HEK293T (cell line): ENCODE data around the gene KIRREL1.

Experiments used
- CTCF ChIA-PET: fragments of 350-600 bp; formaldehyde crosslinking; extraction: SDS; loops from one replicate; lab custom pipeline; 2021; ENCODE audit warnings: antibody characterized with exemption, inconsistent platforms; lab: Yijun Ruan, JAX
- POLR2A ChIA-PET: fragments of 350-600 bp; formaldehyde crosslinking; extraction: SDS; loops from one replicate; lab custom pipeline; 2020; ENCODE audit warnings: antibody characterized with exemption, inconsistent platforms; lab: Yijun Ruan, JAX
- DNase-seq: peaks from one replicate; pipeline ENCODE4 v3.0.0; 2012; ENCODE audit warnings: mixed read lengths; ENCODE audit errors: extremely low spot score
- ARNT ChIP-seq: fragments of 450-650 bp; IDR thresholded peaks from 2 replicates; pipeline ENCODE4 v1.6.1; 2017; ENCODE audit warnings: mild to moderate bottlenecking
- BHLHE40 ChIP-seq: fragments of 450-650 bp; IDR thresholded peaks from 2 replicates; pipeline ENCODE4 v1.6.1; 2016; ENCODE audit warnings: mild to moderate bottlenecking, moderate library complexity, borderline replicate concordance
- CTBP1 ChIP-seq: fragments of 450-650 bp; IDR thresholded peaks from 2 replicates; pipeline ENCODE4 v1.6.1; 2016; ENCODE audit warnings: borderline replicate concordance
- ELF4 ChIP-seq: fragments of 450-650 bp; IDR thresholded peaks from 2 replicates; pipeline ENCODE4 v1.6.1; 2017; ENCODE audit warnings: antibody characterized with exemption
- FOXA1 ChIP-seq: fragments of 450-650 bp; IDR thresholded peaks from 2 replicates; pipeline ENCODE4 v1.6.1; 2016; ENCODE audit warnings: mild to moderate bottlenecking
- FOXK2 ChIP-seq: fragments of 450-650 bp; IDR thresholded peaks from 2 replicates; pipeline ENCODE4 v1.6.1; 2016; ENCODE audit warnings: mild to moderate bottlenecking
- FOXM1 ChIP-seq: fragments of 450-650 bp; IDR thresholded peaks from 2 replicates; pipeline ENCODE4 v1.6.1; 2017; ENCODE audit warnings: mild to moderate bottlenecking, borderline replicate concordance
- HDGF ChIP-seq: fragments of 450-650 bp; IDR thresholded peaks from 2 replicates; pipeline ENCODE4 v1.6.1; 2017; ENCODE audit warnings: antibody characterized with exemption, borderline replicate concordance
- L3MBTL2 ChIP-seq: fragments of 450-650 bp; conservative IDR thresholded peaks from 2 replicates; pipeline ENCODE4 v1.6.1; 2016; ENCODE audit warnings: mild to moderate bottlenecking
- LEF1 ChIP-seq: fragments of 450-650 bp; IDR thresholded peaks from 2 replicates; pipeline ENCODE4 v1.6.1; 2017; ENCODE audit warnings: mild to moderate bottlenecking, borderline replicate concordance
- NFRKB ChIP-seq: fragments of 450-650 bp; IDR thresholded peaks from 2 replicates; pipeline ENCODE4 v1.6.1; 2016; ENCODE audit warnings: mild to moderate bottlenecking, moderate library complexity
- PKNOX1 ChIP-seq: fragments of 450-650 bp; IDR thresholded peaks from 2 replicates; pipeline ENCODE4 v1.6.1; 2016
- SP1 ChIP-seq: fragments of 450-650 bp; IDR thresholded peaks from 2 replicates; pipeline ENCODE4 v1.6.1; 2017
- SUZ12 ChIP-seq: fragments of 450-650 bp; IDR thresholded peaks from 2 replicates; pipeline ENCODE4 v1.6.1; 2016; ENCODE audit warnings: mild to moderate bottlenecking
- TARDBP ChIP-seq: fragments of 450-650 bp; IDR thresholded peaks from 2 replicates; pipeline ENCODE4 v1.6.1; 2016
- ZNF384 ChIP-seq: fragments of 450-650 bp; IDR thresholded peaks from 2 replicates; pipeline ENCODE4 v1.6.1; 2016

Gene KIRREL1

DNA sequence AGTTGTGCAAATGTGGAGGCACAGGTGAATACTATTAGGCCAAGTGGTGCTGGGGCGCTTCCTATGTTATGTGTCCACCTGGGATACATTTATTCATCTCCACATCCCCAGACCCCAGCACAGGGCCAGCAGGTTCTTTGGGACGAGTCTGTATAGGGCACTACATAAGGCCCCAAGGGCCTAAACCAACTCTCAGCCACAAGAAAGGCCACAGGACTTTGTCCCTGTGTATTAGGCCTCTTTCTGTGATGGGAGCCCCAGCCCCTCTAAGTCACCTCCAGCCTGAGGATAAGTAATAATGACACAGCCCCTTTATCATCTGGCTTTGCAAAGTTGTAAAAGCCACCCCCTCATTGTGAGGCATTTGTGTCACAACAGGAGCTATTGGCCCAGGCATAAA lies 108.0 kb downstream of the KIRREL1 start:
- no peak for DNase-seq
- TF ChIP-seq LEF1 = no peak
- TF ChIP-seq FOXM1 = no peak
- no peak for TF ChIP-seq FOXA1
- no peak for TF ChIP-seq PKNOX1
- no peak for TF ChIP-seq HDGF
- TF ChIP-seq ELF4 = no peak
- no peak for TF ChIP-seq CTBP1
- no peak for TF ChIP-seq FOXK2
- TF ChIP-seq ZNF384 = no peak
- TF ChIP-seq BHLHE40 = no peak
- TF ChIP-seq TARDBP = no peak
- TF ChIP-seq SP1 = no peak
- no peak for TF ChIP-seq ARNT
- no peak for TF ChIP-seq NFRKB
- TF ChIP-seq SUZ12 = no peak
- TF ChIP-seq L3MBTL2 = no peak
- ChIA-PET POLR2A (no interaction called here), CTCF (interaction anchor here (0.6 to 1.6 kb wide), 3 partner anchors 14 to 705 kb away, joined by 3 to 6 read pairs (median 3); no protein-coding TSS in a partner anchor)

GRCh38 chr1:158101927-158102326 lies 108.5 kb downstream of the KIRREL1 start:
- CTCF ChIA-PET = interaction anchor here (0.6 to 1.6 kb wide), 3 partner anchors 14 to 706 kb away, joined by 3 to 6 read pairs (median 3); no protein-coding TSS in a partner anchor
- no peak for DNase-seq
- POLR2A ChIA-PET = no interaction called here
- no peak for TF ChIP-seq FOXK2
- TF ChIP-seq BHLHE40 = no peak
- TF ChIP-seq TARDBP = no peak
- TF ChIP-seq ZNF384 = no peak
- no peak for TF ChIP-seq LEF1
- no peak for TF ChIP-seq FOXA1
- no peak for TF ChIP-seq SUZ12
- TF ChIP-seq SP1 = no peak
- TF ChIP-seq ARNT = no peak
- no peak for TF ChIP-seq FOXM1
- TF ChIP-seq ELF4 = no peak
- TF ChIP-seq PKNOX1 = no peak
- no peak for TF ChIP-seq NFRKB
- TF ChIP-seq HDGF = no peak

- CTCF ChIA-PET = interaction anchor here (0.6 to 3.2 kb wide), 6 partner anchors 7 to 112 kb away, joined by 3 to 14 read pairs (median 5); no protein-coding TSS in a partner anchor
- no peak for DNase-seq
These were observed 109.6 kb downstream of the KIRREL1 start for GRCh38 chr1:158102881-158103674.

GRCh38 chr1:158103861-158104522 lies 110.5 kb downstream of the KIRREL1 start:
- no peak for DNase-seq
- ChIA-PET CTCF (interaction anchor here (0.7 to 3.2 kb wide), 5 partner anchors 8 to 17 kb away, joined by 3 to 14 read pairs (median 6); no protein-coding TSS in a partner anchor), POLR2A (interaction anchor here (1.6 kb wide), 1 partner anchor 10 kb away, joined by 5 read pairs; no protein-coding TSS in a partner anchor)
- TF ChIP-seq ZNF384 = no peak
- TF ChIP-seq LEF1 = no peak
- TF ChIP-seq FOXM1 = no peak
- TF ChIP-seq ARNT = no peak
- TF ChIP-seq ELF4 = no peak
- no peak for TF ChIP-seq TARDBP
- no peak for TF ChIP-seq SUZ12
- no peak for TF ChIP-seq L3MBTL2
- TF ChIP-seq CTBP1 = no peak
- no peak for TF ChIP-seq NFRKB
- TF ChIP-seq FOXA1 = no peak
- TF ChIP-seq PKNOX1 = no peak
- TF ChIP-seq BHLHE40 = no peak
- no peak for TF ChIP-seq HDGF

More at GRCh38 chr1:158102881-158103674, 109.6 kb downstream of the KIRREL1 start:
- POLR2A ChIA-PET = interaction anchor here (1.6 kb wide), 1 partner anchor 11 kb away, joined by 5 read pairs; no protein-coding TSS in a partner anchor
- TF ChIP-seq ELF4 = no peak
- no peak for TF ChIP-seq SP1
- TF ChIP-seq LEF1 = no peak
- no peak for TF ChIP-seq FOXA1
- no peak for TF ChIP-seq FOXK2
- no peak for TF ChIP-seq HDGF
- no peak for TF ChIP-seq SUZ12
- TF ChIP-seq TARDBP = no peak
- no peak for TF ChIP-seq ZNF384
- no peak for TF ChIP-seq L3MBTL2
- TF ChIP-seq ARNT = no peak
- no peak for TF ChIP-seq PKNOX1
- no peak for TF ChIP-seq NFRKB
- TF ChIP-seq CTBP1 = no peak
- TF ChIP-seq BHLHE40 = no peak
